Central memory CD8-positive, alpha-beta T cell (primary cell): ENCODE measurements around the gene ELP1.
"Not testable (repeated sequence)": the region's sequence is repeated elsewhere in the genome, so short reads cannot be mapped to it uniquely, and the experiment has no call there.

Experiments
- ATAC-seq: fragments of 150-1000 bp; cut with Tn5 transposase; replicated peaks from 2 replicates; pipeline ENCODE4 v1.10.0; 2022; ENCODE audit warnings: mild to moderate bottlenecking, moderate FRiP score, moderate number of reproducible peaks; ENCODE audit not compliant: poor library complexity, severe bottlenecking; ENCODE audit errors: extremely low read depth
- DNase-seq, 2 donors: peaks; one replicate each; pipeline ENCODE4 v3.0.0; 2021; ENCODE audit warnings: low spot score in 2 of 2
- H3K27ac Mint-ChIP-seq: one replicate; pipeline ENCODE4 v1.8.0; 2022; ENCODE audit warnings: low read depth, mild to moderate bottlenecking, moderate library complexity, mixed read lengths
- H3K27me3 Mint-ChIP-seq: one replicate; pipeline ENCODE4 v1.8.0; 2022; ENCODE audit warnings: mixed read lengths
- H3K36me3 Mint-ChIP-seq: one replicate; pipeline ENCODE4 v1.8.0; 2022; ENCODE audit warnings: mild to moderate bottlenecking, moderate library complexity, mixed read lengths; ENCODE audit not compliant: insufficient read depth
- H3K4me1 Mint-ChIP-seq: one replicate; pipeline ENCODE4 v1.8.0; 2022; ENCODE audit warnings: mixed read lengths
- H3K4me3 Mint-ChIP-seq: one replicate; pipeline ENCODE4 v1.8.0; 2022; ENCODE audit warnings: mild to moderate bottlenecking, moderate library complexity, mixed read lengths
- H3K9me3 Mint-ChIP-seq: one replicate; pipeline ENCODE4 v1.8.0; 2022; ENCODE audit warnings: mixed read lengths

ELP1 gene

GRCh38 chr9:108920401-108920800 is 13.5 kb downstream of the ELP1 start:
- H3K36me3 Mint-ChIP-seq, result peaks cover 66% of the 10 kb centered on the region
- H3K4me1 Mint-ChIP-seq, H3K4me3 Mint-ChIP-seq, H3K9me3 Mint-ChIP-seq, H3K27ac Mint-ChIP-seq, ATAC-seq, H3K27me3 Mint-ChIP-seq, DNase-seq: not testable (repeated sequence)

- Mint-ChIP-seq H3K36me3 (peaks cover 63% of the 10 kb centered on the region), H3K4me1 (no peaks in the 10 kb centered on the region), H3K27ac (no peak overlapping the region), H3K9me3 (no peaks in the 10 kb centered on the region), H3K4me3 (no peak overlapping the region), H3K27me3 (no peaks in the 10 kb centered on the region)
- DNase-seq (no peak), ATAC-seq (no peak)
Observed at GRCh38 chr9:108919517-108919916, 14.4 kb downstream of the ELP1 start.

DNA sequence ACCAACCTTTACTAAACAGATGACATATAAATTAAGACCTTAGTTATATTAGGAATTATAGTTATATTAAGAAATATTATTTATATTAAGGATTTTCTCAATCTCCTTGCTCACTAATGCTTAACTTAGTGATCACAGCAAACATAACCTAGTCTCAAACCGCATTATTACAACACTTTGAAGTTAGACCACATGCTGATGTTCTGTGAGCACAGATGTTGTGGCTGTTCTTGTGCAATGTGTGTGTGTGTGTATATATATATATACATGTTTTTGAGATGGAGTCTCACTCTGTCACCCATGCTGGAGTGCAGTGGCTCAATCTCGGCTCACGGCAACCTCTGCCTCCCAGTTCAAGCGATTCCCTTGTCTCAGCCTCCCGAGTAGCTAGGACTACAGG is 20.5 kb downstream of the ELP1 start:
- Mint-ChIP-seq H3K9me3 (no peaks in the 10 kb centered on the region), H3K27ac (no peak overlapping the region), H3K36me3 (peaks cover 52% of the 10 kb centered on the region), H3K4me3 (no peak overlapping the region), H3K27me3 (no peaks in the 10 kb centered on the region), H3K4me1 (peaks cover 21% of the 10 kb centered on the region)
- no peak for DNase-seq
- no peak for ATAC-seq

- H3K27ac Mint-ChIP-seq, result peak overlapping the region; percentile 49
- ATAC-seq (peak; percentile 68), DNase-seq (no peak)
- H3K4me1 Mint-ChIP-seq, result peaks cover 21% of the 10 kb centered on the region
- H3K4me3 Mint-ChIP-seq, result no peak overlapping the region
- H3K27me3 Mint-ChIP-seq, result no peaks in the 10 kb centered on the region
- H3K36me3 Mint-ChIP-seq, result peaks cover 43% of the 10 kb centered on the region
- H3K9me3 Mint-ChIP-seq, result no peaks in the 10 kb centered on the region
Observed at GRCh38 chr9:108911820-108912219, 22.1 kb downstream of the ELP1 start.

GRCh38 chr9:108910914-108911313 is 23.0 kb downstream of the ELP1 start:
- ATAC-seq, result no peak
- Mint-ChIP-seq H3K4me1 (peaks cover 21% of the 10 kb centered on the region), H3K27me3 (no peaks in the 10 kb centered on the region), H3K27ac (peak overlapping the region; percentile 30), H3K9me3 (no peaks in the 10 kb centered on the region), H3K4me3 (no peak overlapping the region), H3K36me3 (peaks cover 44% of the 10 kb centered on the region)
- no peak for DNase-seq

DNA sequence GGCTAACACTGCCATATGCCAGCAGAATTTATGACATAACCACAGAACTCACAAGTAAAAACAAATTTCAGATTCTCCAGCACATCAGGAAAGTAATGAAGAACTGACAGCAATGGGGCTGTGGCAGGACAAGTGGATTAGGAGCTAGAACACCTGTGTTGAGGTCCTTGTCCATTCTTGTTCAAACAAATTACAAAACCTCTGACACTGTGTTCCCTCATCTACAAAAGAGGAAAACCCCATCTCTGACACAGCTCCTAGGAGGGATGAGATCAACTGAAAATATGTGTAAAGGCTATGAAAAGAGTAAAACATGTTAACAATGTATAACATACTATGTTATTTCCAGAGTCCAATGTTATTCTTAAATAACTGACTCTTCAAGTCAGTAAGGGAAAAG is 23.5 kb downstream of the ELP1 start:
- peak overlapping the region; percentile 30 for H3K27ac Mint-ChIP-seq
- H3K4me3 Mint-ChIP-seq, result no peak overlapping the region
- DNase-seq (no peak), ATAC-seq (no peak)
- no peaks in the 10 kb centered on the region for H3K27me3 Mint-ChIP-seq
- H3K4me1 Mint-ChIP-seq, result peaks cover 21% of the 10 kb centered on the region
- no peaks in the 10 kb centered on the region for H3K9me3 Mint-ChIP-seq
- H3K36me3 Mint-ChIP-seq, result peaks cover 43% of the 10 kb centered on the region

- DNase-seq, result no peak
- Mint-ChIP-seq H3K4me3 (no peak overlapping the region), H3K4me1 (peaks cover 5% of the 10 kb centered on the region), H3K9me3 (no peaks in the 10 kb centered on the region), H3K36me3 (peaks cover 57% of the 10 kb centered on the region), H3K27me3 (no peaks in the 10 kb centered on the region), H3K27ac (no peak overlapping the region)
- ATAC-seq, result no peak
Observed at GRCh38 chr9:108905494-108905893, 28.4 kb downstream of the ELP1 start.

GRCh38 chr9:108904161-108904560 is 29.8 kb downstream of the ELP1 start:
- no peaks in the 10 kb centered on the region for H3K27me3 Mint-ChIP-seq
- peaks cover 61% of the 10 kb centered on the region for H3K36me3 Mint-ChIP-seq
- no peak overlapping the region for H3K4me3 Mint-ChIP-seq
- ATAC-seq (no peak), DNase-seq (no peak)
- H3K4me1 Mint-ChIP-seq, result no peaks in the 10 kb centered on the region
- H3K27ac Mint-ChIP-seq, result no peak overlapping the region
- no peaks in the 10 kb centered on the region for H3K9me3 Mint-ChIP-seq

DNA sequence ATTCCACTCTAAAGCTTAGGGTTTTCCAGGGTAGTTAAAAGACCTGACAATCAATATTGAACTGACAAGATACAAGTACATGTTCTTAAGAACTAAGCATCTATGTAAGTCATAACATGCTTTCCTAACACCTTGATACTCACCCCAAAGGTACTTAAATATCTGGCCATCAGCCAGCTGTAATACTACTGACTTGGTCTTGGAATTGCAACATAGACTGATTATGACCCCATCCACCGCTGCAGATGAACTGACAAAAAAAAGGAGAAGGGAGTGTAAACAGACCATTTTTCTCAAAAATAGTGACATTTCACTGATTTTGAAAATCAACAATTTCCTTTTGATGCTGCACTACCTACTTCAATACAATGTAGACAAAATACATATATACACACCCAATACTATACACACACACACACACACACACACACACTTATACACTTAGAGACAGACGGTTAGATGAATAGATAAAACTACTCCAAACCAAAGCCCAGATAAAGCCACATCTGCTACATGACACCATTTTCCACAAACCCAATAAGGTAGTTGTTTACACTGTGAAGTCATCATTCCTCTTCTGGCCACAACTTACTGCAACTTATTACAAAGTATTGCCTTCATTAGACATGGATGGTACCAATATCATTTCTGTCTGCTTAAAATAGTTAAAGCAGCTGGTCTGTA is 30.4 kb downstream of the ELP1 start:
- no peaks in the 10 kb centered on the region for H3K27me3 Mint-ChIP-seq
- no peaks in the 10 kb centered on the region for H3K9me3 Mint-ChIP-seq
- no peaks in the 10 kb centered on the region for H3K4me1 Mint-ChIP-seq
- H3K4me3 Mint-ChIP-seq, result no peak overlapping the region
- H3K27ac Mint-ChIP-seq, result no peak overlapping the region
- H3K36me3 Mint-ChIP-seq, result peaks cover 61% of the 10 kb centered on the region
- ATAC-seq, result no peak
- DNase-seq, result no peak

GRCh38 chr9:108900176-108900575 is 33.7 kb downstream of the ELP1 start:
- Mint-ChIP-seq H3K27ac (no peak overlapping the region), H3K27me3 (no peaks in the 10 kb centered on the region), H3K9me3 (no peaks in the 10 kb centered on the region), H3K4me1 (no peaks in the 10 kb centered on the region), H3K4me3 (no peak overlapping the region), H3K36me3 (peaks cover 72% of the 10 kb centered on the region)
- DNase-seq, result no peak
- ATAC-seq, result no peak

DNA sequence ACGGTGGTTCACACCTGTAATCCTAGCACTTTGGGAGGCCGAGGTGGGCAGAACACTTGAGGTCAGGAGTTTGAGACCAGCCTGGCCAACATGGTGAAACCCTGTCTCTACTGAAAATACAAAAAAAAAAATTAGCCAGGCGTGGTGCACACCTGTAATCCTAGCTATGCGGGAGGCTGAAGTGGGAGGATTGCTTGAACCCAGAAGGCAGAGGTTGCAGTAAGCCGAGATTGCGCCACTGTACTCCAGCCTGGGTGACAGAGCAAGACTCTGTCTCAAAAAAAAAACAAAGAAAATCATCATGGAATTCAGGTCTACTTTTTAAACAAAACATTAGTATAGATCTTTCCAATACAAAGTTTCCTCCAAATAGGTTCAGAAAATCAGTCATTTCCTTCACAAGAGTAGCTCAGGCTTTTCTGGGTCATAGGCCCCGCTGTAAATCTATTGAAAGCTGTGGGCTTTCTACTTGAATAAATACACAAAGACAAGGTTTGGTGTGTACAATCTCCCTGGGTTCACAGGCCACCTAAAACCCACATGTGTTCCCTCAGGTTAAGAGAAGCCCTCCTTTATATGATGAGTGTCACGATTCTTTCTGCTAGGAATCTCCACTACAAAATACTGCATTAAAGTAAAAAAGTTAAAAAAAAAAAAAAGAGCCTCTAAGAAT is 34.8 kb downstream of the ELP1 start:
- not testable (repeated sequence) for H3K4me1 Mint-ChIP-seq, H3K9me3 Mint-ChIP-seq, H3K27me3 Mint-ChIP-seq, ATAC-seq, H3K27ac Mint-ChIP-seq, DNase-seq, H3K4me3 Mint-ChIP-seq
- peaks cover 78% of the 10 kb centered on the region for H3K36me3 Mint-ChIP-seq

GRCh38 chr9:108897324-108898096 is 36.4 kb downstream of the ELP1 start:
- no peaks in the 10 kb centered on the region for H3K27me3 Mint-ChIP-seq
- H3K36me3 Mint-ChIP-seq, result peaks cover 74% of the 10 kb centered on the region
- ATAC-seq (no peak), DNase-seq (no peak)
- H3K9me3 Mint-ChIP-seq, result no peaks in the 10 kb centered on the region
- H3K27ac Mint-ChIP-seq, result peak overlapping the region; percentile 17
- no peak overlapping the region for H3K4me3 Mint-ChIP-seq
- no peaks in the 10 kb centered on the region for H3K4me1 Mint-ChIP-seq
